ENCODE data around the gene KIAA1671.

The KIAA1671 gene

DNA sequence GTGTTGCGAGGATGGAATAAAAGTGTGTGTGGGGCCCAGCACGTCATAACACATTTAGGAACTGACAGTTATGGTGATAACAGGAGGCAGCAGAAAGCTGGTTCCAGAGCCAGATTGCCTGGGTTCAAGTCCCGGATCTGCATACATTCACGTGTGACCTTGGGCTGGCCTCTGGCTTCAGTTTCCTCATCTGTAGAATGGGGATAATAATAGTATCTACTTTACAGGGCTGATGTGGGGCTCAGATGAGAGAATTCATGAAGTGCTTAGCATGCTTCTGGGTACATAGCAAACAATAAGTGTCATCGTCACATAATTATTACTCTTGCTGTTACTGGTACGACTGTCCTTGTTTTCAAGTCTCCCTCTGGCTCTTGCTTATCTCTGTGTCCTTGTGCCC is 97.3 kb downstream of the KIAA1671 start:
- Histone ChIP-seq H3K36me3 (ENCODE audit: low read length) (no peaks in the 10 kb centered on the region), H3K9me2 (replicated peaks; ENCODE audit: insufficient read depth, low read length) (no peaks in the 10 kb centered on the region), H3K79me2 (ENCODE audit: insufficient read depth, low read length) (no peaks in the 10 kb centered on the region), H3K9me3 (ENCODE audit: insufficient read depth, low read length) (no peaks in the 10 kb centered on the region), H3K4me3 (ENCODE audit: insufficient read depth, low read length, poor library complexity, severe bottlenecking) (no peak overlapping the region), H3K27ac (ENCODE audit: low read depth, low read length) (no peak overlapping the region), H2AFZ (ENCODE audit: low read depth, low read length, severe bottlenecking) (no peak overlapping the region), H3K9ac (ENCODE audit: low read length) (no peak overlapping the region), H3K4me2 (ENCODE audit: low read depth, low read length, poor library complexity, severe bottlenecking) (no peak overlapping the region), H4K20me1 (ENCODE audit: low read depth, low read length) (no peaks in the 10 kb centered on the region), H3F3A (ENCODE audit: insufficient read depth) (no peaks in the 10 kb centered on the region), H3K27me3 (ENCODE audit: low read length) (no peaks in the 10 kb centered on the region)
- no peak for TF ChIP-seq EZH2phosphoT487 (conservative IDR thresholded peaks at IDR 0.05; ENCODE audit: low read length)
- TF ChIP-seq, protein P1, sequence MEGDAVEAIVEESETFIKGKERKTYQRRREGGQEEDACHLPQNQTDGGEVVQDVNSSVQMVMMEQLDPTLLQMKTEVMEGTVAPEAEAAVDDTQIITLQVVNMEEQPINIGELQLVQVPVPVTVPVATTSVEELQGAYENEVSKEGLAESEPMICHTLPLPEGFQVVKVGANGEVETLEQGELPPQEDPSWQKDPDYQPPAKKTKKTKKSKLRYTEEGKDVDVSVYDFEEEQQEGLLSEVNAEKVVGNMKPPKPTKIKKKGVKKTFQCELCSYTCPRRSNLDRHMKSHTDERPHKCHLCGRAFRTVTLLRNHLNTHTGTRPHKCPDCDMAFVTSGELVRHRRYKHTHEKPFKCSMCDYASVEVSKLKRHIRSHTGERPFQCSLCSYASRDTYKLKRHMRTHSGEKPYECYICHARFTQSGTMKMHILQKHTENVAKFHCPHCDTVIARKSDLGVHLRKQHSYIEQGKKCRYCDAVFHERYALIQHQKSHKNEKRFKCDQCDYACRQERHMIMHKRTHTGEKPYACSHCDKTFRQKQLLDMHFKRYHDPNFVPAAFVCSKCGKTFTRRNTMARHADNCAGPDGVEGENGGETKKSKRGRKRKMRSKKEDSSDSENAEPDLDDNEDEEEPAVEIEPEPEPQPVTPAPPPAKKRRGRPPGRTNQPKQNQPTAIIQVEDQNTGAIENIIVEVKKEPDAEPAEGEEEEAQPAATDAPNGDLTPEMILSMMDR (IDR thresholded peaks at IDR 0.05; ENCODE audit: insufficient read depth, low read length, poor library complexity, severe bottlenecking), result no peak

DNA sequence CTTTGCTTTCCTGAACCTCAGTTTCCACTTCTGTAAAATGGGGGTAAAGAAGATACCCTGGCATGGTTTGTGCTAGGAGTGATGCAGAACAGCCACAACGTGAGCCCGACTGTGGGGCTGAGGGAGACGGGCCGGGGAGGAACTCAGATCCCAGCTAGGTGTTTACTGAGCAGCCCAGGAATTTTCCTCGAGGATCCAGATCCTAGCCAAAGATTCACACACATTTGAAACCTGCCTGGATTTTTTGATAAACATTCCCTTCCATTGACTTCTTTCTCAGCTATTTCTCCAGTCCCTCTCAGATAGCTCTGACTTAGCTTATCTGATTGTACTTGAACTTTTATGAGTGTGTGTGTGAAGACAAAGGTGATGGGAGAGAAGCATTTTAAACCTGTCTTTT is 98.0 kb downstream of the KIAA1671 start:
- H3K9ac ChIP-seq (ENCODE audit: low read length), result no peak overlapping the region
- no peaks in the 10 kb centered on the region for H3K27me3 ChIP-seq (ENCODE audit: low read length)
- TF ChIP-seq, protein P1 (IDR thresholded peaks at IDR 0.05; ENCODE audit: insufficient read depth, low read length, poor library complexity, severe bottlenecking), result no peak
- no peak for TF ChIP-seq EZH2phosphoT487 (conservative IDR thresholded peaks at IDR 0.05; ENCODE audit: low read length)
- no peaks in the 10 kb centered on the region for H3K36me3 ChIP-seq (ENCODE audit: low read length)
- no peaks in the 10 kb centered on the region for H3F3A ChIP-seq (ENCODE audit: insufficient read depth)
- no peaks in the 10 kb centered on the region for H4K20me1 ChIP-seq (ENCODE audit: low read depth, low read length)
- no peaks in the 10 kb centered on the region for H3K79me2 ChIP-seq (ENCODE audit: insufficient read depth, low read length)
- H3K27ac ChIP-seq (ENCODE audit: low read depth, low read length), result no peak overlapping the region
- no peak overlapping the region for H3K4me3 ChIP-seq (ENCODE audit: insufficient read depth, low read length, poor library complexity, severe bottlenecking)
- H3K9me2 ChIP-seq (replicated peaks; ENCODE audit: insufficient read depth, low read length), result no peaks in the 10 kb centered on the region
- no peak overlapping the region for H2AFZ ChIP-seq (ENCODE audit: low read depth, low read length, severe bottlenecking)
- no peaks in the 10 kb centered on the region for H3K9me3 ChIP-seq (ENCODE audit: insufficient read depth, low read length)
- H3K4me2 ChIP-seq (ENCODE audit: low read depth, low read length, poor library complexity, severe bottlenecking), result no peak overlapping the region

DNA sequence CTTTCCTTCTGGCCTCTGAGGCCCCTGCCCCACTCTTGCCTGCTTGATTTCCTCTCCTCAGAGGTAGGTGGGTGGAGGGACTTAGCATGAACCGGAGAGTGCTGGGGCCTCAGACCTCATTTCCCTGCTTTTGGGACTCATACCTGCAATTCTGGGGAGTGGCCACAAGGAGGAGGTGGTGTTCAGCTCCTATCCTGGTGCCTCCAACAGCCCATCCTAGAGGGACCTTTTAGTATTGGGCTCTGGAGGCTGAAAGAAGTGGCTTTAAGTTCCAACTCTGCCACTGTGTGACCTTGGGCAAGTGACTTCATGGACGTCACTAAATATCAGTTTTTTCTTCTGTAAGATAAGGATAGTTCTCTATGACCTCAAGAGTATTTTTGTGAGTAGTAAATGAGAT is 98.6 kb downstream of the KIAA1671 start:
- no peak overlapping the region for H3K4me2 ChIP-seq (ENCODE audit: low read depth, low read length, poor library complexity, severe bottlenecking)
- no peak overlapping the region for H3K27ac ChIP-seq (ENCODE audit: low read depth, low read length)
- no peaks in the 10 kb centered on the region for H3K9me3 ChIP-seq (ENCODE audit: insufficient read depth, low read length)
- no peaks in the 10 kb centered on the region for H3F3A ChIP-seq (ENCODE audit: insufficient read depth)
- H3K27me3 ChIP-seq (ENCODE audit: low read length), result no peaks in the 10 kb centered on the region
- H3K9me2 ChIP-seq (replicated peaks; ENCODE audit: insufficient read depth, low read length), result no peaks in the 10 kb centered on the region
- no peaks in the 10 kb centered on the region for H3K79me2 ChIP-seq (ENCODE audit: insufficient read depth, low read length)
- H4K20me1 ChIP-seq (ENCODE audit: low read depth, low read length), result no peaks in the 10 kb centered on the region
- TF ChIP-seq EZH2phosphoT487 (conservative IDR thresholded peaks at IDR 0.05; ENCODE audit: low read length), result no peak
- TF ChIP-seq, protein P1 (IDR thresholded peaks at IDR 0.05; ENCODE audit: insufficient read depth, low read length, poor library complexity, severe bottlenecking), result peak; percentile 62
- no peaks in the 10 kb centered on the region for H3K36me3 ChIP-seq (ENCODE audit: low read length)
- no peak overlapping the region for H3K4me3 ChIP-seq (ENCODE audit: insufficient read depth, low read length, poor library complexity, severe bottlenecking)
- no peak overlapping the region for H2AFZ ChIP-seq (ENCODE audit: low read depth, low read length, severe bottlenecking)
- H3K9ac ChIP-seq (ENCODE audit: low read length), result no peak overlapping the region

Measured in SU-DHL-6 (cell line).